Stimulated activated CD4-positive, alpha-beta T cell treated with anti-CD3 and anti-CD28 coated beads, Interleukin-12 subunit alpha, Interleukin-12 subunit beta, amount 100 ng/mL, for 24 hours (primary cell): ENCODE data around the gene ASB16.

Source experiments
- DNase-seq, 2 experiments: peaks; one replicate each; pipeline ENCODE4 v3.0.0-alpha.2; 2020; ENCODE audit warnings: low read depth in 2 of 2

The ASB16 gene

DNA sequence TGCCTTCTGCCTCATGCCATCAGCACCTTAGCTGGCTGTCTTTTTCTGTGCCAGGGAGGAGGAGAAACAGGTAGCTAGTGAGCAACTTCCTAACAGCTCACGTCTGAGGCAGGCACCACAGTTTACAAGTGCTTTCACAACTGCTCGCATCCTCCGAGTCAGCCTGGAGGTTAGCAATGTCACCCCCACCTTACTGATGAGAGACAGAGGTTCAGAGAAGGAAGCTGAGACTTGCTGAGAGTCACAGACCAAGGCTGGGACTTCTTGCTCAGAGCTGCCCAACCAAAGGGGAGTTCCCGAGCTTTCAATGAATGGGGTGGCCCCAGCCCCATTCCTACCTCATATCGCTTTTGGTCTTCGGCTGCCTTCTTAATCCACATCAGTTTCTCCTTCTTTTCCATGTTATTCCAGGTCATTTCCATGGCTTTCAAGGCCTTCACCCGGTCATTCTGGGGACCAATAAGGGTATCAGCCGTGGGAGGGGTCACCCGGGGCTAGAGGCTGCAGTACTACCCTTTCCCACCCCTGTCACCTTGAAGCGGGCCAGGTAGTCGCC, 39.4 kb downstream of the ASB16 start:
- DNase-seq, result peak in 1 of 2 experiments; percentile 46

DNA sequence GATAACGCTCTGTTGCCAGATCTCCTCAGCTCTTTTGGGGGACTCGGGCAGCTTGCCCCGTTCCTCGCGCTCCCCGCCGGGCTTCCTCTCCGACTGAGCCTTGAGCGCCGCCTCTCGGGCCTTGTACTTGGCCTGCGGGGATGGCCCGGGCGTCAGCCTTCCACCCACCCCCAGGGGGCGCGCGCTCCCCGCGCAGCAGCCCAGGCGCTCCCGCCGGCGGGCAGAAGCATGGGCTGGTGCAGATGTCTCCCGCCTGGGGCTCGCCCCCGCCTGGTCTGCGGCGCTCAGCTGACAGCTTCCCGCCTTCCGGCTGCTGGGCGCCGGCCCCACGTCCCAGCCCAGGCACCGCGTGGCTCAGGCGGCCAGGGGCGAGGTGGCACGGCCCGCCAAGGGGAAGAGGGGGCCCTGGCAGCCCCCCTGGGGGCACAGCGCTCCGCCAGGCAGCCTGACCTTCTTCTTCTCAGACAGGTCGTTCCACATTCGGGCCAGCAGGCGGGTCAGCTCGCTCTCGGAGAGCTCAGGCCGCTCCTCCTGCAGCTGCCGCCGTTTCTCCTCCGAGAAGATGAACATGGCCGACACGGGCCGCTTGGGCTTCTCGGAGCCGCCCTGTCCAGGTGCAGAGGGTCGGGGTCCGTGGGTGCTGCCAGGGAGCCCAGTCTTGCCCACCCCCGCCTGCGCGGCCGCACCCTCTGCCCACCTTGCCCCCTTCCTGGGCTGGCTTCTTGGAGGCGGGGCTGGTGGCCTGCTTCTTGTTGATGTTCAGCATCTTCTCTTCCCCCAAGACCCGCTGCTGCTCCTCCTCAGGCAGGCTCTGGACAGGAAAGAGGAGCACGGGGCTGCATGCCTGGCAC, 40.1 kb downstream of the ASB16 start:
- peak; percentile 74 to 85 for DNase-seq

DNA sequence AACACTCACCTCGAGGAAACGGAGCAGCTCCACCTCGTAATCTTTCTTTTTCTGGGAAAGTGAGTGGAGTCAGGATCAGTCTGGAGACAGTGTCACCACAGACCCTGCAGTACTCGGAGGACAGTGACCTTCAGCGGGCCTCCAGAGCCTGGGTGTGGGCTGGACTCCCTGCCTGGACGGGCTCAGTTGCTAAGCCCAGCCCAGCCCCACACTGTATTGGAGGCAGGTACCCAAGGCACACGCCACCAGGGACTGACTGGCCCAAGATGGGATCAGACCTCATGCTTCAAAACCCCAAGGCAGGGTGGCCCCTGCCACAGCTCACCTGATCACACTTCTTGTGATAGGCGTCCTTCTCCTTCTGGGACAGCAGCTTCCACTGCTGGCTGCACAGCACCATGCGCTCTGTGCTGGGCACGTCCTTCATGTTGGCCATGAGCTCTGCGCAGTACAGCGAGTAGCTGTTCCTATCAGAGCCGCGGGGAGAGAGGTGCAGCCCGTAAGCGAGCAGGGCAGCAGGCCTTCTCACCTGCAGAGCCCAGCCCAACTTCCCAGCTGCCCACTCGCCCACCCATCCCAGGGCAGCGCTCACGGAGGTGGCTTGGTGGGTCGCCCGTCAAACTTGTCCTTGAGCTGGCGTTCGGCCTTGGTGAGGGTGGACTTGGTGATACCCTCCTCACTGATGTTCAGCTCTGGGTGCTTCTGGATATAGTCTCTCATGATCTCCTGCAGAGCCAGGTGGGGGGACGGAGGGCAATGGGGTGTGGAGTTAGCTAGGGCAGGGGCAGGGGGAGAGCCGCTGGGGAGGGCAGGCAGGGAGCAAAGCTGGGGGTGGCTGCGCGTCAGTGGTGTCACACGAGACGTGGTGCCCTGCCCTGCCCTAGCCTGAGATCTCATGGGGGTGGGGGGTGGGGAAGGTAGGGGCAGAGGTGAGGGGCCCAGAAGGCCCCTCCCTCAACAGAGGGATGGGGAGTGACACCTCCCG, 41.1 kb downstream of the ASB16 start:
- no peak for DNase-seq

DNA sequence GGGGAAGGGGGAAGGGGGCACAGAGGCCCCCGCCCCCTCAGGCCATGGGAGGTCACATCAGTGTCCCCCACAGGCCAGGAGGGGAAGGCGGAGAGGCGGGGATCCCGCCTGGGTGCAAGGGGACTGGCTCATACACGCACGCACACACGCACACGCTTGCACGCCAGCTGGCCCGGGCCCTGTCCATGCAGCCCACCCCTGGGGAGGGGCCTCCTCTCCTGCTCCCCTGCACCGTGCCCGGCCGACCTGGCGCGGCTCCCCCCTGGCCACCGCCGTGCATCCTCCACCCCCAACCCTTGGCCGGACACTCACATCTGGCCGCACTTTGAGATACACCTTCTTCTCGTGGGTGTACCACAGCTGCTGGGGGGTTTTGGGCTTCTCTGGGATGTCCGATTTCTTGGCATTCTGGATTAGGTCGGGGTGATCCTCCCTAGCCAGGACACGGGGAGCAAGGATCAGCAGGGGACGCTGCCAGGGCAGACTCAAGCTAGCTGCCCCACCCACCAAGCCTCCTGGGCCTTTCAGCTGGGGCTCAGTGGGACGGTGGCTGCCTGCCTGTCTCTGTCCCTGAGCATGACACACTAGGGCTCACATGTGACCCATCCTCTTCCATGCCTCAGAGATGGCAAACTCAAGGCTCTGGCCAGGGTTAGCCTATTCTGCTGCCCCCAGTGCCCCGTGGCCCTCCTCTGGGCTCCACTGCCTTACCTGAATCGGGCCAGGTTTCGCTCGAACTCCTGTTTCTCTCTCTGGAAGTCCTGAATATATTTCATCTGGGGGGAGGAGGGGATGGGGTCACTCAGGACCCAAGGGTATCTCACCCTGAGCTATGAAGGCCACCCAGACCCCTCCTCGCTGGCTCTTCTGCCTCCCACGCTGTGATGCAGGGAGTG, 42.3 kb downstream of the ASB16 start:
- no peak for DNase-seq

DNA sequence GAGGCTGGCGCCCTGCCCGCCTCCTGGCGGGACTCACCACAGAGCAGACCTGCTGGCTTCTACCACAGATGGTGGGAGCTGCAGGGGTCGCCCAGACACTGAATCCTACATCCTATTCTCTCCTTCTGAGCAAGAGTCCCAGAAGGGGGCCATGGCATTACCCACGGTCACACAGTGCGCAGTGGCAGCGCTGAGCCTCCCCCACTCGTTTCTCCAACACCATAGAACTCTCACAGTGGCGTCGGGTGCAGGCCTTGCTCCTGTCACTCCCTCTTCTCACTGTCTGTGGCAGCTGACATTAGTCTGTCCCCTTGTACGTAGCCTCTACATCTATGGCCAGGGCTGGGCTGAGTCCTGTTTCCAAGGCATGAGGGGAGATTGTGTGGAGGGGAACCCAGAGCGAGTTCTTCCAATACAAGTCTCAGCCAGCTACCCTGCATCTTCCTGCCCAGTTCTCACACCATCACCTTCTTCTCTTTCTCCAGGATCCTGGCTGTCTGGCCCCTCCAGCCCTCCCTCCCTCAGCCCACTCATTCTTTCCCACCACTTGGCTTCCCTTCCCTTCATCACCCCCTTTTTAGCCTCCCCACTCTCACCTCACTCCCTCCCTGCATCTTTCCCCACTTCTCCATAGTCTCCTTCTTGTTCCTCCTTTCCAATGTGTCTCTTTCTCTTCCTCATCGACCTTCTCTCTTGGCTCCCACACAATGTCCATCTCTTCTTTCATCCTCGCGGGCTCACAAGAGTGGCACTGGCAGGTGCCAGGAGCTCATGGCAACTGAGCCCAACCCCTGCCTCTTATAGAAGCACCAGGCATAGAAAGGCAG, 43.1 kb downstream of the ASB16 start:
- DNase-seq, result no peak

DNA sequence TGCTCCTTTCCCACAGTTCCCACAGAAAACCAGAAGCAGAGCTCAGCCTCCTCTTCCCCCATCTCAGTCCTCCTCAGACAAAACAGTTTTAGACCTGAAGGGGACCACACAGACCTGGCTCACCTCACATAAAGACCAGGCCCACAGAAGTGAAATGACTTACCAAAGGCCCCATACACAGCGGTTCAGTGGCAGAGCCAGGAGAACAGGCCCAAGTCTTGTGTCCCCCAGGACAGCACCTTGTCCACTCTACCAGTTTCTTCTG, 43.7 kb downstream of the ASB16 start:
- no peak for DNase-seq

DNA sequence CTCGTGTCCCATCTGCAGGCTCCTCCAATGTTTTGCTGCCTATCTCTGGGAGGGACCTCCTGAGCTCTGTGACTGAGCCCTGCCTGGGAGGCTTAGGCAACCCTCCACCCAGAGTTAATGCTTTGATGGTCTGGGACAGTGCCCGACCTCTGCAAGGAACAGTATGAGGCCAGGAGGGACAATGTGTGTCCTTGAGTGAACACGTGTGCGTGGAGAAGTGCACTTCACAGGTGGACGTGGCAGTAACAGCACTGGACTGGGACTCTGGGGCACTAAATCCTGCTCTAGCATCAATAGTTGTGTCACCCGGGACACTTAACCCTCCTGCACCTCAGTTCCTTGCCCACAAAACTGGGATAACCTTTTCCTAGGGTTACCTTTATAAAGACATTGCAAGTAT, 44.4 kb downstream of the ASB16 start:
- DNase-seq, result no peak

DNA sequence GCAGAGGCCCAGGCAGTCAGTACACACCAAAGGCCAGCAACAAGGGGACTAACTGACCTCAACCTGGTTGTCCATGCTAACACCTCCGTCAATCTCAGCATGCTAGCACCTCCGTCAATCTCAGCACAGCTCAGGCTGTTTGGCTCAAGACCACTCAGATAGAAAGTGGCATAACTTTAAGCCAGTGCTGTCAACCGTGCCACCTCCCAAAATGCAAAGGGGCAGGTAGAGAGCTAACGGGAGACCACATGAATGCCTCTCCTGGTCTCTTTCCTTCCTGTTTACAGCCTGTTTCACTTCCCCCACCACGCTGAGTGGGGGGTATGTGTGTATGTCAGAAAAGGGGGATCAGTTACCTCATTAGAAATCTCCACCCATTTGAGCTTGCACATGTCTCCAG, 45.7 kb downstream of the ASB16 start:
- no peak for DNase-seq

DNA sequence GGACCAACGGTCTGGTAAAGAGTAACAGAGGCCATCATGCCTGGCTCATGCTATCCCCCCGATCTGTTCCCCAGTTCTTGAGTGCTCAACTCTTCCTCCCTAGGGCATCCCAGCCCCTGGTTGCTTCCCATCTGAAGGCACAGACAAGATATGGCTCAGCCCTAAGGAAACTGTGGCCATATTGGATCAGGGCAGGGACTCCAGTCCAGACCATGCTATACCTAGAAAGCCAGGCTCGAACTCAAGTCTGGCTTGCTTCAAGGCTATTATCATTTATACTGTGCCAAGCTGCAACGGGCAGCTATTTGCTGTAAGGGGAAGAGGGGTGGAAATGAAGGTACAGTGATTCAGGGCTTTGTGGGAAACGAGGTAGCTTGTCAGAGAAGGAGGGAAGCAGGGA, 46.2 kb downstream of the ASB16 start:
- no peak for DNase-seq

DNA sequence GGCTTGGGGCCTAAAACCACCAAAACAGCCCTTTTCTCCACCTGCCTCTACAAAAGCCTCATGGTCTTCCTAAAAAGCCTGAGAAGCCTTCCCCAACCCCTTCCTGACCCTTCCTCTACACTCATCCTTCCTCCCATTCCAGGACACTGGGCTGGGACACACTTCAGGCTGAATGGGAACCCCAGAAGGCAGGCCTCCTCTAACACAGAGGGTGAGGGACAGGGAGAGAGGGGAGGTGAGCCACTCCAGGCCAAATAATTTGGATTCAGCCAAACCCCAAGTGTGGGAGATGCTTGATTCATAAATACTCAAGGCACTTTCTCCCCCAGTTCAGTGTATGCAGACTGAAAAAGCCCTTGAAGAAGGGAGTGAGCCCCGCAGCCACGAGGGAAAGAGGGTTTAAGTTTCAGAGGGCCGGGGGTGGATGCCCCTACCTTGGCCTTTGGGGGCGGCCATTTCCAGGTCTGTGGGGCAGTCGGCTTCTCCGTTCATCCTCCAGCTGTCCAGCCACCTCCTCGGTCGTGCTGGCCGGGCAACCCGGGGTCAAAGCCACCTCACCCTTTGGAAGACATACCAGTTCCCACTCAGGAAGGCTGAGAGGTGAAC, 47.3 kb downstream of the ASB16 start:
- no peak for DNase-seq

DNA sequence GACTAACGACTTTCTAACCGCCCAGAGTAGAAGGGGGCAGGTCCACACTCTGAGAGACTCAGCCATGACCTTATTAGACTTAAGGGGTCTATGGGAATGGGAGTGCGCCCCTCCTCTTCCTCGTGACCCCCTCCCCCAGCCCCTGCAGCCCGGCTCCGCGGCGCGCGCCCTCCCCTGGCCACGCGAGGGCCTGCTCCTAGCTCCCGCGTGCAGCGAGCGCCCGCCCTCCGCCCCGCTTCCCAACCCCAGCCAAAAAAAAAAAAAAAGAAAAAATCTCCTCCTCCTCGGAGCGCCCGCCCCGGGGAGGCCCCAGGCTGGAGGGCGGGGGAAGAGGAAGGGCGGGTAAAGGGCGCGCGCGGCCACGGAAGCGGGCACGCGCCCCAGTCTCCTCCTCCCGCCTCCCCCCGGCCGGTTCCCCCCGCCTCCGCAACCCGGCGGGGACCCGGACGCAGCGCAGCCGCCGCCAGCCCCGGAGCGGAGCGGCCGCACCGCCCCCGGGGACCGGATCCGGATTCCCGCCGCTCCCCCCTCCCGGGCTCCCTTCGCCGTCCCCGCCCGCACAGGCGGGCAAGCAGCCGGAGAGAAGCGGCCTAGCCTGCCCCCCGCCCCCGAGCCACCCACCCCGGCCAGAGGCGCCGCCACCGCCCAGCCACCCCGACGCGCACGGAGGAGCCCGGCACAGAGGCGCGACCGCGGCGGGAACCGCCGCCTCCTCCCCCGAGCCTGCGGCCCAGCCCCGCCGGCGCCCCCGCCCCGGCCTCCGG, 48.0 kb downstream of the ASB16 start:
- DNase-seq, result peak; percentile 73 to 75

DNA sequence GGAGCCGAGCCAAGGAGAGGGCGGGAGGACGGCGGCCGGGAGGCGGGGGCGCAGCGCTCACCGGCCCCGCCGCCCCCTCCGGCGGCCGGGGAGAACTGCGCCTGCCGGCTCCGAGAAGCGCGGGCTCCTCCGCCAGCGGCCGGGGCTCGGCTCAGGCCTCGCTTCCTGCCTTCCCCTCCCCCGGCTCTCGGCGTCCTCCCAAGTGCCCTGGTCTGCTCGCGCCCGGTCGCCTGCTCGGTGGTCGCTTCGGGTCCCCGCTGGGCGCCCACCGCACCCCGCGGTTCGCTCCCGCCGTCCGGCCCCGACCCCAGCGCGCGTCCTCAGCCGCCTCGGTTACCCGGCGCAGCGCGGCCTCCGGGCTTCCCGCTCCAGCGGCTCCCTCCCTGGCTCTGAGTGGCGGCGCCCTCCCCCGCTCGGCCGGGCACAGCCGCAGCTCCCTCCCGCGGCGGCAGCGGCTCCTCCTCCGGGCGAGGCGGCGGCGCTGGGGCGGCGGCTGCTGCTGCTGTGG, 48.7 kb downstream of the ASB16 start:
- peak in 1 of 2 experiments; percentile 51 for DNase-seq

DNA sequence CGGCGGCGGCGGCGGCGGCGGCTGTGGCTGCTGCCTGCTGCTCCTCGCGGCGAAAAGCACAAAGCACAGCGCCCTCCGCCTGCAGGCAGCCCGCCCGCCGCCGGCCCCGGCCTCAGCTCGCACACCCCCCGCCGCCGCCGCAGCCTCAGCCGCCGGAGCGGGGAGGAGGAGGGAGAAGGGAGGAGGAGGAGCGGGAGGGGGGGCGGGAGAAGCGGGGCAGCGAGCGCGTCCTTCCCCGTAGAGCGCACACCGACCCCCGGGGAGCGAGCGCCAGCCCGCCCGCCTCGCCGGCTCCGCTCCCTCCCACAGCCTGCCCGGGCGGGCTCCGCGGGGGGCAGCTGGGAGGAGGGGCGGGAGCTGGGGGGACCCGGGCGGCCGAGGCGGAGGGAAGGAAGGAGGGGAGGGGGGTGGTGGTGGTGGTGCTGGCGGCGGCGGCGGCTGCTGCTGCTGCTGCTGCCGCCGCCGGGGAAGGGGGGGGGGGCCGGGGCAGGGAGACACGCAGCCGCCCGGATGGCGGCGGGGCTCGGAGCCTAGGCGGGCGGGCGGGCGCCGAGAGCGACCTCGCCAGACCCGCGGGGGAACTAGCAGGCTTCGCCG, 49.2 kb downstream of the ASB16 start, which contains the start of gene UBTF:
TSS of gene UBTF (minus strand) at position 60 of the 597 bp plus-strand sequence. CDS start 1,446 bp downstream, outside the sequence.
- no peak for DNase-seq

DNA sequence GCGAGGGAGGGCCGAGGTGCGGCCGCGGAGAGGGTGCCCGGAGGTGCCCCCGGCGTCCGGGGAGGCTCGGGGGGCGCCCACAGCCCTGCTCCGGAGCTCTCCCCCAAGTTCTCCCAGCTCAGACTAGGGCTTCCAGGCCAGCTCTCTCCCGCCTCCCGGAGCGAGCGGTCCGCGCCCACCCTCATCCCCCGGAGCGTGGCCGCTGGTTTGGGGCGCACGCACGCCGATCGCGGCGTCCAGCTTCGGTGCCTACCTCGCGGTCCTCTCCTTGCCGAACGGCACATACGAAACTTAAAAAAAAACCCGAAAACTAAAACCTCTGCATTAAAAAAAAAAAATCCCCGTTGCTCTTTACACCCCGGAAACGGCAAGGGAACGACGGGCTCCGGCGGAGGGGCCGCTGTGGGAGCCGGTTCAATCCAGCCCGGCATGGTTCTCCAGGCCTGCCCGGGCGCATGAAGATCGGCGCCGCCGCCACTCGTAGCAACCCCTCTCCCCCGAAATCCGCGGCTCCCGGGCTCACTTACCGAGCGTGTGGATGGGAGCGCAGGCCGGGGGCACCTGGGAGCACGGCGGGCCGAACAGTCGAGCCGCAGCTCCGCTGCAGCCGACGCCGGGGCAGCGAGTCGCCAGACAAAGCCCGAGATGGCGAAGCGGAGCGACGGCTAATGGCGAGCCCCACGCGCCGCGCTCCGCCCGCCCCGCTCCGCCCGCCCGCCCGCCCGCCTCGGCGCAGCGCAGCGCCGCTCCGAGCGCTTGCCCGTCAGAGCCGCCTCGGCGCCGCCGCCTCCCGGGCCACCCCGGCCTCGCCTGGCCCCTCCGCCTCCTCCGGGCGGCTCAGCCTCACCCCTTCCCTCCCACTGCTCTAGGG, 49.9 kb downstream of the ASB16 start:
- no peak for DNase-seq

DNA sequence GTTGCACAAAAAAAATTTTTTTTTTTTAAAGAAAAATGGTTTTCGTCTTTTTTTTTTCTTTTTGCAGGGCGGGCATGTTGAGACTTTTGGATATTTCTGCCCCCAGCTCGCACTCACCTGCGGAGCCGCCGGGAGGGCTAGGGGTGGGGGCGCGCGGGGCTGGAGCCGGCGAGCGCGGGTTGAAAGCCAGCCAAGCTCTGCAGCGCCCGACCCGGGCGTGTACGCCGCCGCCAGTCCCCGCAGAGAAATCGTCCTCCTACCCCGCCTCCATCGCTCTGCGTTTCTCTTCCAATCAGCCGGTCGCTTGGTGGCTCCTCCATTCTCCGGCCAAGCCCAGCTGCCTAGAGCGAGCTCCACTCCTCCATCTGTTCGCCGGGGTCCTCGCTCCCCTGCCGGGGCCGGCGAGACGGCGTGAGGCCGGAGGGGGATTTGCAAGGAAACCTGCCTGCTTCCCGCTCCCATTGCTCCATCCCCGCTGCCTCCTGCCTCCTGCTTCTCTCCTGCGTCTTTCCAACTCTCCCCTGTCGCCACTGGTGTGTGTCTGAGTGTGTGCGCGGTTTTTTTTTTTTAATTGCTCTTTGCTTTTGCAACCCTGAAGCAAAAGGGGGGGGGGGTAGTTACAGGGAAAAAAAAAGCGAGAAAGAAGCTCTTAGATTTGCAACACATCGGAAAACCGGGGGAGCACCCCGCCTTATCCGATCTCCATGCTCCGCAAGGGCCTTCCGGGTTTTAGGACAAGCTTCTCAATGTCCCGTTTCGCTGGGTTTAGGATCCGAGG, 50.8 kb downstream of the ASB16 start:
- DNase-seq, result peak in 1 of 2 experiments; percentile 59

DNA sequence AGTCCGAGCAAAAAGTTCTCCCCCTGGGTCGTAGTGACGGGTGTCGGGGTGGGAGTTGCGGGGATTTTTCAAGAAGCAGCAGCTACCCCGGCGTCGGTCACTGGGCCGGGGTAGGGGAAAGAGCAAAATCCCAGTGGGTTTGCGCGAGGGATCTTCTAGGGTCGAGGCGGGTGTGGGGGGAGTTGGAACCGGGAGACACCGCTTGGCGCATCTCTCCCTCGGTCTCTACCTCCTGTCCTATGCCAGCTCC, 51.3 kb downstream of the ASB16 start:
- DNase-seq, result no peak
